ENCODE results near the gene L1TD1.
"Not testable (repeated sequence)": the region's sequence is repeated elsewhere in the genome, so short reads cannot be mapped to it uniquely, and the experiment has no call there.

L1TD1 gene

GRCh38 chr1:62194651-62195544 is at the start of gene L1TD1:
Gene L1TD1, plus strand, starts transcription at chr1:62194849. Its CDS starts 11,780 bp downstream, at chr1:62206629.
- DNase-seq (ENCODE audit: low read depth), result no peak

GRCh38 chr1:62159940-62160348 is 34.7 kb upstream of the L1TD1 start:
- no peak for DNase-seq (ENCODE audit: low read depth)

GRCh38 chr1:62161711-62162110 is 32.9 kb upstream of the L1TD1 start:
- no peak for DNase-seq (ENCODE audit: low read depth)

- DNase-seq (ENCODE audit: low read depth), result not testable (repeated sequence)
These were observed 24.3 kb upstream of the L1TD1 start for GRCh38 chr1:62170380-62170779.

- no peak for DNase-seq (ENCODE audit: low read depth)
These were observed 19.0 kb upstream of the L1TD1 start for GRCh38 chr1:62175568-62176179.

- DNase-seq (ENCODE audit: low read depth), result no peak
These were observed 17.9 kb upstream of the L1TD1 start for GRCh38 chr1:62176597-62177312.

- no peak for DNase-seq (ENCODE audit: low read depth)
These were observed 17.0 kb upstream of the L1TD1 start for GRCh38 chr1:62177621-62178020.

GRCh38 chr1:62178372-62178771 is 16.3 kb upstream of the L1TD1 start:
- DNase-seq (ENCODE audit: low read depth), result no peak

- not testable (repeated sequence) for DNase-seq (ENCODE audit: low read depth)
These were observed 14.6 kb upstream of the L1TD1 start for GRCh38 chr1:62180054-62180453.

GRCh38 chr1:62180639-62181038 is 14.0 kb upstream of the L1TD1 start:
- DNase-seq (ENCODE audit: low read depth), result no peak

- no peak for DNase-seq (ENCODE audit: low read depth)
These were observed 13.1 kb upstream of the L1TD1 start for GRCh38 chr1:62181532-62181931.

- not testable (repeated sequence) for DNase-seq (ENCODE audit: low read depth)
These were observed 12.5 kb upstream of the L1TD1 start for GRCh38 chr1:62182157-62182556.

- DNase-seq (ENCODE audit: low read depth), result not testable (repeated sequence)
These were observed 11.3 kb upstream of the L1TD1 start for GRCh38 chr1:62183164-62184020.

- DNase-seq (ENCODE audit: low read depth), result no peak
These were observed 10.3 kb upstream of the L1TD1 start for GRCh38 chr1:62184336-62184735.

GRCh38 chr1:62185233-62185632 is 9.4 kb upstream of the L1TD1 start:
- DNase-seq (ENCODE audit: low read depth), result not testable (repeated sequence)

GRCh38 chr1:62185677-62186076 is 9.0 kb upstream of the L1TD1 start:
- DNase-seq (ENCODE audit: low read depth), result no peak

- no peak for DNase-seq (ENCODE audit: low read depth)
These were observed 7.1 kb upstream of the L1TD1 start for GRCh38 chr1:62187548-62187947.

GRCh38 chr1:62188111-62188510 is 6.5 kb upstream of the L1TD1 start:
- no peak for DNase-seq (ENCODE audit: low read depth)

- no peak for DNase-seq (ENCODE audit: low read depth)
These were observed 1.5 kb downstream of the L1TD1 start for GRCh38 chr1:62196086-62196690.

- no peak for DNase-seq (ENCODE audit: low read depth)
These were observed 3.6 kb downstream of the L1TD1 start for GRCh38 chr1:62198069-62198780.

GRCh38 chr1:62198781-62199125 is 4.1 kb downstream of the L1TD1 start:
- DNase-seq (ENCODE audit: low read depth), result no peak
